Body of pancreas (tissue), 4 donors: ENCODE results near the gene PA2G4. TPM values are rescaled to one million over a fixed set of nuclear protein-coding genes. Genes with fewer than 3 reads are reported as not detected.

Source experiments
- ATAC-seq: fragments of 150-250 bp; one replicate; pipeline ENCODE4 v1.9.1; 2016
- DNase-seq, 4 donors: peaks; one replicate each; pipeline ENCODE4 v3.0.0-alpha.2; 2019
- H3K27ac ChIP-seq, 4 donors: fragments of 200-600 bp; sonication (generic); 1 replicate in 3 of 4; 2 replicates in 1 of 4; pipeline versions ENCODE4 v1.5.1 to v1.6.1; 2016 to 2019; ENCODE audit warnings: mild to moderate bottlenecking in 1 of 4, mixed read lengths in 1 of 4, moderate library complexity in 1 of 4
- H3K27me3 ChIP-seq, 2 donors: fragments of 200-600 bp; sonication (generic); one replicate each; pipeline ENCODE4 v1.6.0; 2016; ENCODE audit warnings: mild to moderate bottlenecking in 1 of 2
- H3K36me3 ChIP-seq, 2 donors: fragments of 200-600 bp; sonication (generic); replicated peaks in 1 of 2; 2 replicates each; pipeline ENCODE4 v1.5.1; 2016; ENCODE audit warnings: low read depth in 2 of 2; ENCODE audit not compliant: insufficient read depth in 1 of 2
- H3K4me1 ChIP-seq: fragments of 200-600 bp; sonication (generic); one replicate; pipeline ENCODE4 v1.6.0; 2016
- H3K4me3 ChIP-seq, 2 donors: fragments of 200-600 bp; sonication (generic); 1 replicate in 1 of 2; 2 replicates in 1 of 2; pipeline ENCODE4 v1.5.1; 2016 to 2019
- H3K9me3 ChIP-seq, 3 donors: fragments of 200-600 bp; sonication (generic); 1 replicate in 2 of 3; 2 replicates in 1 of 3; pipeline ENCODE4 v1.5.1; 2016
- CTCF ChIP-seq, 7 experiments: fragments of 450-650 bp in 4 of 7; fragments of 200-600 bp in 3 of 7; sonication (generic) in 3 of 7; IDR thresholded peaks; one replicate each; pipeline ENCODE4 v1.5.1; 2016 to 2019; ENCODE audit warnings: antibody characterized with exemption in 7 of 7
- POLR2A ChIP-seq, 3 donors: fragments of 450-650 bp; IDR thresholded peaks; one replicate each; pipeline ENCODE4 v1.6.1; 2016; ENCODE audit warnings: antibody characterized with exemption in 3 of 3, mild to moderate bottlenecking in 2 of 3
- WGBS, 2 donors: methylation state at CpG; one replicate each; pipeline ENCODE4 v1.1.5; 2017; 5-methylcytosine and 5-hydroxymethylcytosine counted together
- intact Hi-C: fragments of 100-400 bp; cut with DNase I; formaldehyde crosslinking; loops from one replicate; pipeline ENCODE4 v1.15.1; 2023
- total RNA-seq, 2 donors: library from RNA; depleted of rRNA; stranded (reverse); fragments of >200 nt; gene quantifications; one replicate each; pipeline ENCODE4 v1.1.0, GENCODE V29; 2016

Gene PA2G4
- total RNA-seq, 2 donors from 2014 or later: 49.4 to 107 TPM

DNA sequence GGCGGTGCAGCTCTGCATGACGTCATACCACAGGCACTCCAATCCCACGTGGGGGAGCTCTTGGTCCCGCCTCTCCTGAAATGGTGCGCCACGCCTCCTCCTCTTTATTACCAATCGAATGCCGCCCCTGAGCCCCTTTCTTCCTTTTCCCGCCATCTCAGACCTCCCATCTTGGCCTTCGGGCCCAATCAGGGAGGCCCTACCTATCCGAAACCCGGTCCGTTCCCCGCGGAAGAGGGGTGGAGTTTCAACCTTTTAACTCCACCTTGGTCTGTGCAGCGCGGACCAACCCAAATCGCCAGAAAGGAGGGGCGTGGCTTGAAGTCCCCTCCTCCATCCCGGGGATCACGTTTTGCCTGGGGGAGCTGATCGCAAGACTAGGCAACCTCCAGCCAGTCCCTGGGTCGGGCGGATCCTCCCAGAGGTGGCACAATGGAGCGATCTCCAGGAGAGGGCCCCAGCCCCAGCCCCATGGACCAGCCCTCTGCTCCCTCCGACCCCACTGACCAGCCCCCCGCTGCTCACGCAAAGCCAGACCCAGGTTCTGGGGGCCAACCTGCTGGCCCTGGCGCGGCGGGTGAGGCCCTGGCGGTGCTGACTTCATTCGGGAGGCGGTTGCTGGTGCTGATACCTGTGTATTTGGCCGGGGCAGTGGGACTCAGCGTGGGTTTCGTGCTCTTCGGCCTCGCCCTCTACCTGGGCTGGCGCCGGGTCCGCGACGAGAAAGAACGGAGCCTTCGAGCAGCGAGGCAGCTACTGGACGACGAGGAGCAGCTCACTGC, 23.7 kb downstream of the PA2G4 start, which contains the start of gene ESYT1:
Gene ESYT1, plus strand, starts transcription at position 380 of the 782 bp plus-strand sequence. Its CDS starts 53 bp downstream, at position 433.
- Histone ChIP-seq H3K9me3 (no peaks in the 10 kb centered on the region), H3K36me3 (peaks cover 0 to 6% of the 10 kb centered on the region in 2 donors), H3K4me3 (peak within 1 kb of the TSS; percentile 26 to 77), H3K27ac (peak within 1 kb of the TSS; percentile 91 to 92 (median 92)), H3K27me3 (no peaks in the 10 kb centered on the region), H3K4me1 (peaks cover 41% of the 10 kb centered on the region)
- intact Hi-C loops: no loop called here
- ATAC-seq (peak; percentile 93), DNase-seq (peak; percentile 99 to 100 (median 100))
- 0% methylated on average over 24 to 49 of the region's 49 CpGs for WGBS, 2 donors
- TF ChIP-seq POLR2A (IDR thresholded peaks at IDR 0.05) (peak; percentile 96 to 98 (median 98)), CTCF (IDR thresholded peaks at IDR 0.05) (peak in 2 of 7 experiments; percentile 9 to 14)

DNA sequence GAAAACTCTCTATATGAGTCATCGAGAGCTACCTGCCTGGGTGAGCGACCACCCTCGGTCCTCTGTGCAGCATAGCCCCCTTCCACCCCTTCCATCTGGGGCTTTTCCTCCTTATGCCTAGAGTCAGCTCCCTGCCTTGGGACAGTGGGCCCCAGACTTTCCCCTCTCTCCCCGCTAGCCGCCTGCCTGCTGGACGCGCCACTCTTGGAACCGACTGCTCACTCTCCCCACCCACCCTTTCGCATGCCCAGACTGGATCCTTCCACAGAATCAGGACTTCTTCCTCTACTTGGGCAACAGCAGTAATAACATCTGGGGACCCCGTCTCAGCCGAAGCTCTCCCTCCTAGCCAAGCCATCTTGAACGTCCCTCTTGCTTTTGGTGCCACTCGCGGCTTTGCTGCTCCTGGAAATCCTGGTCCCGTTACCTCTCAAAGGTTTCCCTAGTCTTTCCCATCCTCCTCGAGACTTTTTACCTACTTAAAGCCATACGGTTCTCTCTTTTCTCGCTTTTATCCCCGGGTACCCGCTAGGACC, 24.4 kb downstream of the PA2G4 start:
- 0 to 1% methylated on average over 17 to 20 of the region's 20 CpGs for WGBS, 2 donors
- peaks cover 41% of the 10 kb centered on the region for H3K4me1 ChIP-seq

GRCh38 chr12:56129206-56129941, 25.0 kb downstream of the PA2G4 start:
- intact Hi-C loops: no loop called here
- TF ChIP-seq CTCF (IDR thresholded peaks at IDR 0.05): no peak
- TF ChIP-seq POLR2A (IDR thresholded peaks at IDR 0.05): peak in 2 of 3 donors; percentile 32 to 52
- ATAC-seq (no peak), DNase-seq (peak; percentile 53 to 69 (median 65))
- Histone ChIP-seq H3K36me3 (peaks cover 0 to 14% of the 10 kb centered on the region in 2 donors), H3K9me3 (no peaks in the 10 kb centered on the region), H3K27ac (peak overlapping the region in 3 of 4 donors; percentile 91 to 92 (median 91)), H3K27me3 (no peaks in the 10 kb centered on the region), H3K4me1 (peaks cover 41% of the 10 kb centered on the region), H3K4me3 (peak overlapping the region; percentile 26 to 77)
- WGBS, 2 donors: 4 to 6% methylated on average over 17 to 29 of the region's 29 CpGs

More for the DNA sequence above, 24.4 kb downstream of the PA2G4 start:
- Histone ChIP-seq H3K27me3 (no peaks in the 10 kb centered on the region), H3K27ac (peak overlapping the region; percentile 91 to 92 (median 92)), H3K36me3 (peaks cover 0 to 10% of the 10 kb centered on the region in 2 donors), H3K9me3 (no peaks in the 10 kb centered on the region), H3K4me3 (peak overlapping the region; percentile 26 to 77)
- intact Hi-C loops: no loop called here
- TF ChIP-seq POLR2A (IDR thresholded peaks at IDR 0.05) (no peak), CTCF (IDR thresholded peaks at IDR 0.05) (no peak)
- ATAC-seq (peak; percentile 1), DNase-seq (peak in 1 of 4 donors; percentile 38)

DNA sequence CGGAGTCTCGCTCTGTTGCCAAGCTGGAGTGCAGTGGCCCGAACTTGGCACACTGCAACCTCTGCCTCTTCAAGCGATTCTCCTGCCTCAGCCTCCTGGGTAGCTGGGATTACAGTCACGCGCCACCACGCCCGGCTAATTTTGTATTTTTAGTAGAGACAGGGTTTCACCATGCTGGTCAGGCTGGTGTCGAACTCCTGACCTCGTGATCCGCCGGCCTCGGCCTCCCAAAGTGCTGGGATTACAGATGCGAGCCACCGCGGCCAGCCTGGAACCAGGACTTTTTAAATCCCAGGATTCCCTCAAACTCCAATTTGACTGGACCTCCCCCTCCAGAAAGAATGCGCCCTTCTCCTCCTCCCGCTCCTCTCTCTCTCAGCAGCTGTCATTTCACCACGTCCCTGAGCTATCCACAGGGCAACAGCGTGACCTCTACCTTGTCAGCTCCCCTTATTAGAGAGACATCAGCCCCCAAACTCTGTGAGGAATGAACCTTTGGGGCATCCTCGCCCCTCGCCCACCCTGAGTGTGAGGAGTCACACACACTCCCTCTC, 25.7 kb downstream of the PA2G4 start:
- TF ChIP-seq CTCF (IDR thresholded peaks at IDR 0.05) (no peak), POLR2A (IDR thresholded peaks at IDR 0.05) (no peak)
- no peak for DNase-seq
- Histone ChIP-seq H3K4me1 (peaks cover 41% of the 10 kb centered on the region), H3K4me3 (no peak overlapping the region), H3K9me3 (no peaks in the 10 kb centered on the region), H3K36me3 (peaks cover 0 to 14% of the 10 kb centered on the region in 2 donors), H3K27ac (peak overlapping the region in 1 of 4 donors; percentile 92), H3K27me3 (no peaks in the 10 kb centered on the region)
- ATAC-seq: no peak
- WGBS, 2 donors: 80 to 84% methylated on average over 18 to 22 of the region's 22 CpGs
- intact Hi-C loops: no loop called here
